Kidney (tissue), 14 donors: ENCODE data around the gene P3H2. TPM values are rescaled to one million over a fixed set of nuclear protein-coding genes. Genes with fewer than 3 reads are reported as not detected.

Source experiments
- DNase-seq, 5 donors: peaks; one replicate each; pipeline ENCODE4 v3.0.0-alpha.2; 2013 to 2020
- FAIRE-seq: peaks from 2 replicates; lab custom pipeline; 2012; peaks lifted over from hg19 to GRCh38; lab: Jason Lieb, UNC
- H3K27ac ChIP-seq, 2 donors: one replicate each; pipeline ENCODE4 v1.7.0; 2013; ENCODE audit warnings: low read depth in 2 of 2, low read length in 2 of 2, inconsistent platforms in 1 of 2
- H3K27me3 ChIP-seq: one replicate; pipeline ENCODE4 v1.7.1; 2013; ENCODE audit warnings: low read length, inconsistent platforms; ENCODE audit not compliant: control insufficient read depth, insufficient read depth
- H3K36me3 ChIP-seq, 3 donors: one replicate each; pipeline versions ENCODE4 v1.7.0 to v1.7.1; 2013; ENCODE audit warnings: low read length in 3 of 3, control low read depth in 1 of 3, inconsistent platforms in 1 of 3; ENCODE audit not compliant: insufficient read depth in 3 of 3, control insufficient read depth in 2 of 3
- H3K4me1 ChIP-seq, 3 donors: one replicate each; pipeline versions ENCODE4 v1.7.0 to v1.7.1; 2013; ENCODE audit warnings: low read length in 3 of 3, inconsistent platforms in 1 of 3, low read depth in 1 of 3; ENCODE audit not compliant: control insufficient read depth in 2 of 3, insufficient read depth in 2 of 3
- H3K4me3 ChIP-seq, 3 donors: one replicate each; pipeline versions ENCODE4 v1.7.0 to v1.8.1; 2013; ENCODE audit warnings: low read length in 3 of 3, control low read depth in 1 of 3, inconsistent platforms in 1 of 3
- H3K9ac ChIP-seq, 3 donors: one replicate each; pipeline versions ENCODE4 v1.7.0 to v1.7.1; 2013; ENCODE audit warnings: low read length in 3 of 3, control low read depth in 1 of 3, inconsistent platforms in 1 of 3
- H3K9me3 ChIP-seq, 3 donors: one replicate each; pipeline versions ENCODE4 v1.7.0 to v1.7.1; 2013; ENCODE audit warnings: low read length in 3 of 3, control low read depth in 1 of 3, inconsistent platforms in 1 of 3; ENCODE audit not compliant: control insufficient read depth in 2 of 3, insufficient read depth in 1 of 3
- CTCF ChIP-seq: IDR thresholded peaks from 3 replicates; pipeline ENCODE4 v1.5.1; 2012; ENCODE audit warnings: mild to moderate bottlenecking, moderate library complexity, borderline replicate concordance; ENCODE audit not compliant: insufficient read depth; ENCODE audit errors: extremely low read depth
- intact Hi-C: fragments of 100-400 bp; cut with DNase I; formaldehyde crosslinking; loops from one replicate; pipeline ENCODE4 v1.11.1; 2022
- polyA plus RNA-seq: library from polyadenylated mRNA; stranded (reverse); fragments of 350-450 nt; fragmentation: Illumina TruSeq; extraction: RNeasy Lipid Tissue Mini Kit (QIAGEN cat#74804); gene quantifications from one replicate; pipeline ENCODE4 v1.2.3, GENCODE V29; 2014; ENCODE audit warnings: low read depth, low replicate concordance; ENCODE audit not compliant: insufficient read depth
- total RNA-seq: library from RNA; stranded (reverse); fragmentation: NEBNext Ultra II Directional; extraction: Animal tissue kit (Norgen Biotek cat#: 25700); gene quantifications from one replicate; pipeline ENCODE4 v1.2.1, GENCODE V29; 2021
- donor health status: control.
- donor health status: control.
- donor health status: control.
- donor health status: control.
- donor health status: control.
- donor health status: DM: yes; HTN: yes; CAD: no.
- donor health status: Normal renal cell carcinoma (clear cell type).

The P3H2 gene
- total and polyA plus RNA-seq, 2 donors from 2014 or later: 57.2 to 103 TPM

- Histone ChIP-seq H3K4me1 (no peaks in the 10 kb centered on the region), H3K36me3 (no peaks in the 10 kb centered on the region), H3K9ac (no peak overlapping the region), H3K9me3 (no peaks in the 10 kb centered on the region), H3K27me3 (no peaks in the 10 kb centered on the region), H3K27ac (no peak overlapping the region), H3K4me3 (no peak overlapping the region)
- intact Hi-C loops: no loop called here
- FAIRE-seq: no peak
- peak; percentile 43 for TF ChIP-seq CTCF
- DNase-seq: peak in 2 of 5 donors; percentile 41 to 51
Observed at GRCh38 chr3:189947948-189948723, 172.6 kb downstream of the P3H2 start.

- peak in 1 of 5 donors; percentile 29 for DNase-seq
- Histone ChIP-seq H3K36me3 (no peaks in the 10 kb centered on the region), H3K27me3 (no peaks in the 10 kb centered on the region), H3K9ac (no peak overlapping the region), H3K27ac (no peak overlapping the region), H3K4me3 (no peak overlapping the region), H3K4me1 (no peaks in the 10 kb centered on the region), H3K9me3 (no peaks in the 10 kb centered on the region)
- no peak for TF ChIP-seq CTCF
- no peak for FAIRE-seq
- intact Hi-C loops: no loop called here
Observed at GRCh38 chr3:189947068-189947467, 173.6 kb downstream of the P3H2 start.

GRCh38 chr3:189945935-189946709 lies 174.6 kb downstream of the P3H2 start:
- FAIRE-seq (no peak), DNase-seq (no peak)
- TF ChIP-seq CTCF: no peak
- Histone ChIP-seq H3K9ac (no peak overlapping the region), H3K36me3 (no peaks in the 10 kb centered on the region), H3K27me3 (no peaks in the 10 kb centered on the region), H3K27ac (no peak overlapping the region), H3K9me3 (no peaks in the 10 kb centered on the region), H3K4me1 (no peaks in the 10 kb centered on the region), H3K4me3 (no peak overlapping the region)
- intact Hi-C loops: no loop called here
